HepG2 (cell line): ENCODE data around the gene AS3MT. TPM values are rescaled to one million over a fixed set of nuclear protein-coding genes. Genes with fewer than 3 reads are reported as not detected.

Experiments used
- ETV6 ChIP-seq: sonication (generic); formaldehyde crosslinking; conservative IDR thresholded peaks from 2 replicates; pipeline ENCODE4 v1.4.0; 2020; ENCODE audit warnings: missing genetic modification reagents
- FLYWCH1 ChIP-seq: sonication (generic); formaldehyde crosslinking; IDR thresholded peaks from 2 replicates; pipeline ENCODE4 v1.8.1; 2023; ENCODE audit warnings: mild to moderate bottlenecking, missing genetic modification reagents
- FOSL2 ChIP-seq: sonication (generic); formaldehyde crosslinking; IDR thresholded peaks from 2 replicates; pipeline ENCODE4 v1.4.0; 2020; ENCODE audit warnings: missing genetic modification reagents
- GATAD1 ChIP-seq: IDR thresholded peaks from 2 replicates; pipeline ENCODE4 v1.6.1; 2016; ENCODE audit warnings: missing genetic modification reagents, missing compliant biosample characterization
- HIVEP1 ChIP-seq: sonication (generic); formaldehyde crosslinking; IDR thresholded peaks from 2 replicates; pipeline ENCODE4 v1.4.0; 2020; ENCODE audit warnings: mild to moderate bottlenecking, missing genetic modification reagents
- HNRNPH1 ChIP-seq: fragments of 200-400 bp; formaldehyde crosslinking; optimal IDR thresholded peaks from 2 replicates; pipeline ENCODE3; 2017; ENCODE audit warnings: mild to moderate bottlenecking, low read depth, low read length
- HOXD1 ChIP-seq: sonication (generic); formaldehyde crosslinking; IDR thresholded peaks from 2 replicates; pipeline ENCODE4 v1.5.0; 2020; ENCODE audit warnings: missing genetic modification reagents
- NFKB2 ChIP-seq: sonication (generic); formaldehyde crosslinking; IDR thresholded peaks from 2 replicates; pipeline ENCODE4 v1.4.0; 2020; ENCODE audit warnings: missing genetic modification reagents, borderline replicate concordance
- PAX8 ChIP-seq: sonication (generic); formaldehyde crosslinking; IDR thresholded peaks from 2 replicates; pipeline ENCODE4 v1.8.0; 2022; ENCODE audit warnings: mild to moderate bottlenecking, missing genetic modification reagents, borderline replicate concordance
- RFX1 ChIP-seq: fragments of 450-650 bp; IDR thresholded peaks from 2 replicates; pipeline ENCODE4 v1.6.1; 2017
- SNAPC2 ChIP-seq: sonication (generic); formaldehyde crosslinking; IDR thresholded peaks from 2 replicates; pipeline ENCODE4 v1.8.1; 2022; ENCODE audit warnings: mild to moderate bottlenecking, missing genetic modification reagents
- ZFP36 ChIP-seq: fragments of 150-350 bp; IDR thresholded peaks from 2 replicates; pipeline ENCODE4 v1.6.1; 2018; ENCODE audit warnings: borderline replicate concordance, low read length, low read depth; ENCODE audit not compliant: partially characterized antibody
- ZNF17 ChIP-seq: sonication (generic); formaldehyde crosslinking; IDR thresholded peaks from 2 replicates; pipeline ENCODE4 v1.5.0; 2020; ENCODE audit warnings: mild to moderate bottlenecking, missing genetic modification reagents
- ZNF24 ChIP-seq: fragments of 450-650 bp; IDR thresholded peaks from 2 replicates; pipeline ENCODE4 v1.6.1; 2017; ENCODE audit warnings: antibody characterized with exemption, mild to moderate bottlenecking
- ZNF253 ChIP-seq: sonication (generic); formaldehyde crosslinking; IDR thresholded peaks from 2 replicates; pipeline ENCODE4 v1.8.0; 2022; ENCODE audit warnings: mild to moderate bottlenecking, missing genetic modification reagents, borderline replicate concordance
- ZNF350 ChIP-seq: sonication (generic); formaldehyde crosslinking; IDR thresholded peaks from 2 replicates; pipeline ENCODE4 v1.4.0; 2020; ENCODE audit warnings: mild to moderate bottlenecking, low read depth, missing genetic modification reagents, borderline replicate concordance
- ZNF496 ChIP-seq: sonication (generic); formaldehyde crosslinking; IDR thresholded peaks from 2 replicates; pipeline ENCODE4 v1.8.1; 2023; ENCODE audit warnings: mild to moderate bottlenecking, moderate library complexity, missing genetic modification reagents; ENCODE audit not compliant: insufficient replicate concordance
- ZNF614 ChIP-seq: IDR thresholded peaks from 2 replicates; pipeline ENCODE4 v1.6.1; 2018; ENCODE audit warnings: missing biosample characterization, missing genetic modification reagents, inconsistent platforms, borderline replicate concordance
- ZNF672 ChIP-seq: sonication (generic); formaldehyde crosslinking; IDR thresholded peaks from 2 replicates; pipeline ENCODE4 v1.8.1; 2022; ENCODE audit warnings: missing genetic modification reagents
- ZSCAN20 ChIP-seq: sonication (generic); formaldehyde crosslinking; IDR thresholded peaks from 2 replicates; pipeline ENCODE4 v1.4.0; 2020; ENCODE audit warnings: missing genetic modification reagents, mild to moderate bottlenecking, borderline replicate concordance
- ZSCAN25 ChIP-seq: sonication (generic); formaldehyde crosslinking; IDR thresholded peaks from 2 replicates; pipeline ENCODE4 v1.8.0; 2022; ENCODE audit warnings: mild to moderate bottlenecking, missing genetic modification reagents
- polyA plus RNA-seq, 8 experiments: library from polyadenylated mRNA; depleted of rRNA in 3 of 8; stranded (reverse) in 7 of 8; unstranded in 1 of 8; fragments of >200 nt; fragmentation: Illumina TruSeq in 4 of 8; extraction: Trizol in 4 of 8; gene quantifications; 2 replicates each; pipeline versions ENCODE4 v1.2.1 to v1.2.3, GENCODE V29; 2011 to 2016; ENCODE audit warnings: low read depth in 4 of 8, missing spikeins in 1 of 8, mixed read lengths in 1 of 8; ENCODE audit not compliant: insufficient read depth in 1 of 8
- total RNA-seq, 5 experiments: library from RNA; depleted of rRNA; stranded (reverse); fragments of >200 nt; fragmentation: Illumina TruSeq; extraction: Trizol; gene quantifications; 2 replicates each; pipeline ENCODE4 v1.2.3, GENCODE V29; 2016; ENCODE audit warnings: low read depth in 1 of 5
- TF ChIP-seq, protein P1 (sequence below): sonication (generic); formaldehyde crosslinking; IDR thresholded peaks from 2 replicates; pipeline ENCODE4 v1.4.0; 2020; ENCODE audit warnings: missing genetic modification reagents, mild to moderate bottlenecking, borderline replicate concordance
- TF ChIP-seq, protein P2 (sequence below): sonication (generic); formaldehyde crosslinking; IDR thresholded peaks from 2 replicates; pipeline ENCODE4 v1.5.0; 2020; ENCODE audit warnings: missing genetic modification reagents
- TF ChIP-seq, protein P3 (sequence below): sonication (generic); formaldehyde crosslinking; IDR thresholded peaks from 2 replicates; pipeline ENCODE4 v1.4.0; 2020; ENCODE audit warnings: missing genetic modification reagents
- TF ChIP-seq, protein P4 (sequence below): sonication (generic); formaldehyde crosslinking; conservative IDR thresholded peaks from 2 replicates; pipeline ENCODE4 v1.8.0; 2022; ENCODE audit warnings: low read depth, missing genetic modification reagents

AS3MT gene
- total and polyA plus RNA-seq, 2 of the 13 experiments (the other 11 are each of a cell fraction or from before 2014, with no cell fraction given) = 8.7 to 17.4 TPM

DNA sequence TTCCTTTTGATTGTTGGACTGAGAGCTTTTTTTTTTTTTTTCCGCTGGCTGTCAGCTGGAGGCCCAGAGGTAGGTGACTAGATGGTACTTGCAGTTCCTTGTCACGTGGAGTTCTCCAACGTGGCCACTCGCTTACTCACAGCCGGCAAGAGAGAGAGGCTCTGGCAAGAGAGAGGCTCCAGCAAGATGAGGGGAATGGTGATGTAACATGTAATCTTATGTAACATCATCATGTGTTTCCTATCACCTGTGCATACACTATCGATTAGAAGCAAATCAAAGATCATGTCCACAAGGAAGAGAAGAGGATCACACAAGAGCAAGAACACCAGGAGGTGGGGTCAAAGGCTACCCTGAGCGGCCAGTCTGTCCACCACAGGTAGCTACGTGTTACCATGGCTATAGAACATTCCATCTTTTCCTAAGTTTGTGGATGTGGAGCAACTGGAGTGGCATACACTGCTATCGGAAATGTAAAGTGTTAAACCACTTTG, 19.2 kb upstream of the AS3MT start (continued):
- TF ChIP-seq RFX1 (peak; percentile 66; the same call in 1 of the 2 replicates), FOSL2 (CRISPR knock-in tag) (peak; percentile 87), ZNF496 (CRISPR knock-in tag) (no peak), ZNF253 (no peak), ZNF24 (0 out of 2 replicates have a peak, but pooled peaks have one; percentile 52), FLYWCH1 (CRISPR knock-in tag) (no peak), GATAD1 (CRISPR knock-in tag) (peak; percentile 64), SNAPC2 (CRISPR knock-in tag) (no peak), ZNF672 (CRISPR knock-in tag) (no peak), HIVEP1 (CRISPR knock-in tag) (0 out of 2 replicates have a peak, but pooled peaks have one; percentile 36), ZNF614 (CRISPR knock-in tag) (peak; percentile 75), NFKB2 (CRISPR knock-in tag) (no peak), HNRNPH1 (no peak), HOXD1 (peak; percentile 53; the same call in 1 of the 2 replicates), ETV6 (CRISPR knock-in tag) (no peak), ZFP36 (no peak), PAX8 (CRISPR knock-in tag) (no peak), ZNF17 (no peak), ZSCAN25 (CRISPR knock-in tag) (0 out of 2 replicates have a peak, but pooled peaks have one; percentile 75), ZNF350 (CRISPR knock-in tag) (peak; percentile 92), ZSCAN20 (CRISPR knock-in tag) (no peak)
- TF ChIP-seq, protein P1, sequence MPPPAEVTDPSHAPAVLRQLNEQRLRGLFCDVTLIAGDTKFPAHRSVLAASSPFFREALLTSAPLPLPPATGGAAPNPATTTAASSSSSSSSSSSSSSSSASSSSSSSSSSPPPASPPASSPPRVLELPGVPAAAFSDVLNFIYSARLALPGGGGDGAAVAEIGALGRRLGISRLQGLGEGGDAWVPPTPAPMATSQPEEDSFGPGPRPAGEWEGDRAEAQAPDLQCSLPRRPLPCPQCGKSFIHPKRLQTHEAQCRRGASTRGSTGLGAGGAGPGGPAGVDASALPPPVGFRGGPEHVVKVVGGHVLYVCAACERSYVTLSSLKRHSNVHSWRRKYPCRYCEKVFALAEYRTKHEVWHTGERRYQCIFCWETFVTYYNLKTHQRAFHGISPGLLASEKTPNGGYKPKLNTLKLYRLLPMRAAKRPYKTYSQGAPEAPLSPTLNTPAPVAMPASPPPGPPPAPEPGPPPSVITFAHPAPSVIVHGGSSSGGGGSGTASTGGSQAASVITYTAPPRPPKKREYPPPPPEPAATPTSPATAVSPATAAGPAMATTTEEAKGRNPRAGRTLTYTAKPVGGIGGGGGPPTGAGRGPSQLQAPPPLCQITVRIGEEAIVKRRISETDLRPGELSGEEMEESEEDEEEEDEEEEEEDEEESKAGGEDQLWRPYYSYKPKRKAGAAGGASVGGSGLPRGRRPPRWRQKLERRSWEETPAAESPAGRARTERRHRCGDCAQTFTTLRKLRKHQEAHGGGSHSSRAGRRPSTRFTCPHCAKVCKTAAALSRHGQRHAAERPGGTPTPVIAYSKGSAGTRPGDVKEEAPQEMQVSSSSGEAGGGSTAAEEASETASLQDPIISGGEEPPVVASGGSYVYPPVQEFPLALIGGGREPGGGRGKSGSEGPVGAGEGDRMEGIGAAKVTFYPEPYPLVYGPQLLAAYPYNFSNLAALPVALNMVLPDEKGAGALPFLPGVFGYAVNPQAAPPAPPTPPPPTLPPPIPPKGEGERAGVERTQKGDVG (CRISPR knock-in tag) = peak; percentile 62; the same call in 1 of the 2 replicates
- TF ChIP-seq, protein P2, sequence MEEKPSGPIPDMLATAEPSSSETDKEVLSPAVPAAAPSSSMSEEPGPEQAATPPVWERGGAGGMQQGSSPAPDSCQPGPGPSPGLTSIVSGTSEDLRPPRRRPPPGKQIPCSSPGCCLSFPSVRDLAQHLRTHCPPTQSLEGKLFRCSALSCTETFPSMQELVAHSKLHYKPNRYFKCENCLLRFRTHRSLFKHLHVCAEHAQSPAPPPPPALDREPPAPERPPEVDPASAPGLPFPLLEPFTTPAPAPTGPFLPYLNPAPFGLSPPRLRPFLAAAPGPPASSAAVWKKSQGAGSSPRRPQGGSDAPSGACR (CRISPR knock-in tag) = peak; percentile 93
- TF ChIP-seq, protein P3, sequence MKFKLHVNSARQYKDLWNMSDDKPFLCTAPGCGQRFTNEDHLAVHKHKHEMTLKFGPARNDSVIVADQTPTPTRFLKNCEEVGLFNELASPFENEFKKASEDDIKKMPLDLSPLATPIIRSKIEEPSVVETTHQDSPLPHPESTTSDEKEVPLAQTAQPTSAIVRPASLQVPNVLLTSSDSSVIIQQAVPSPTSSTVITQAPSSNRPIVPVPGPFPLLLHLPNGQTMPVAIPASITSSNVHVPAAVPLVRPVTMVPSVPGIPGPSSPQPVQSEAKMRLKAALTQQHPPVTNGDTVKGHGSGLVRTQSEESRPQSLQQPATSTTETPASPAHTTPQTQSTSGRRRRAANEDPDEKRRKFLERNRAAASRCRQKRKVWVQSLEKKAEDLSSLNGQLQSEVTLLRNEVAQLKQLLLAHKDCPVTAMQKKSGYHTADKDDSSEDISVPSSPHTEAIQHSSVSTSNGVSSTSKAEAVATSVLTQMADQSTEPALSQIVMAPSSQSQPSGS = peak; percentile 87; the same call in 1 of the 2 replicates
- TF ChIP-seq, protein P4, sequence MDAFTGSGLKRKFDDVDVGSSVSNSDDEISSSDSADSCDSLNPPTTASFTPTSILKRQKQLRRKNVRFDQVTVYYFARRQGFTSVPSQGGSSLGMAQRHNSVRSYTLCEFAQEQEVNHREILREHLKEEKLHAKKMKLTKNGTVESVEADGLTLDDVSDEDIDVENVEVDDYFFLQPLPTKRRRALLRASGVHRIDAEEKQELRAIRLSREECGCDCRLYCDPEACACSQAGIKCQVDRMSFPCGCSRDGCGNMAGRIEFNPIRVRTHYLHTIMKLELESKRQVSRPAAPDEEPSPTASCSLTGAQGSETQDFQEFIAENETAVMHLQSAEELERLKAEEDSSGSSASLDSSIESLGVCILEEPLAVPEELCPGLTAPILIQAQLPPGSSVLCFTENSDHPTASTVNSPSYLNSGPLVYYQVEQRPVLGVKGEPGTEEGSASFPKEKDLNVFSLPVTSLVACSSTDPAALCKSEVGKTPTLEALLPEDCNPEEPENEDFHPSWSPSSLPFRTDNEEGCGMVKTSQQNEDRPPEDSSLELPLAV = no peak
